HG02623 (cell line): ENCODE measurements around the gene SINHCAF.

ENCODE experiments used
- ATAC-seq: cut with Tn5 transposase; IDR thresholded peaks from one replicate; pipeline ENCODE4 v1.9.1; 2021; ENCODE audit warnings: moderate library complexity; ENCODE audit not compliant: unreplicated experiment

Gene SINHCAF

GRCh38 chr12:31337952-31338351 is 12.0 kb upstream of the SINHCAF start:
- no peak for ATAC-seq

- ATAC-seq: no peak
These were observed 5.3 kb upstream of the SINHCAF start for GRCh38 chr12:31331242-31331641.

DNA sequence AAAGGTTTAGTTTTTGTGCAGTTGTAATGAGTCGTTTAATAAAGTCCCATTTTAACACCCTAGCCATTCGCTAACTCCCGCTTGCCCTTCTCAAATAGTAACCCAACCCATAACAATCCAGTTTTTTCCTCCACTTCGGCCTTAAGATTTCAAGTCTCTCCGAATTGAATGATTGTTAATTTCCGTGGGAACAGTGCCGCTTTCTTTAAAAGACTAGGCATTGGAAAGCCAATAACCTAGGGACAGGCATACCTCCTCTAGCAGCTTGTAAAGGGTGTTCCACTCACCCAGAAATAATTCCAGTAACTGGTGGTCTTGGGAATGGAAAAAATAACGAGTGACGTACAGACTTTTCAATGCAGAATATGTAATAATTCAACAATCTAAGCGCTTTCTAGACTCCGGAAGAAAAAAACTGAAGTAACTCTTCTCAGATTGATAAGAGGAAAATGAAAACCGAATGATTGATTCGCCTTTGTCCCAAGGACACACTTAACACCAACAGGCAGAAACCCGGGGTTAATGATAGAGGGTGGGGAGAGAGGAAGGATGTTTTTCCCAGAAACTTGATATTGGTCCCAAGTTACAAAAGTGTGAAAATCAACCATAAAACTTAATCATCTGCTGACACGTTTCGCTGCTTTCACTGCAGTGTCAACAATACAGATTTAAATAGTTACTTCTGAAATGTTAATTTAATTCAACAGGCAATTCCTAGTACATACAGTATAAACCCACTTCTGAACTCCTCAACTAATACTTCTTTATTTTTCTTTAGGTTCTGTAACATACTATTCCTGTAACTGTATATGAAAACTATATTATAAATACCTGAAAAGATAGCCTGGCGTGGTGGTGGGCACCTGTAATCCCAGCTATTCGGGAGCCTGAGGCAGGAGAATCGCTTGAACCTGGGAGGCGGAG is 1.0 kb upstream of the SINHCAF start:
- no peak for ATAC-seq

GRCh38 chr12:31325524-31325875 is 450 bp downstream of the SINHCAF start:
- ATAC-seq: no peak

DNA sequence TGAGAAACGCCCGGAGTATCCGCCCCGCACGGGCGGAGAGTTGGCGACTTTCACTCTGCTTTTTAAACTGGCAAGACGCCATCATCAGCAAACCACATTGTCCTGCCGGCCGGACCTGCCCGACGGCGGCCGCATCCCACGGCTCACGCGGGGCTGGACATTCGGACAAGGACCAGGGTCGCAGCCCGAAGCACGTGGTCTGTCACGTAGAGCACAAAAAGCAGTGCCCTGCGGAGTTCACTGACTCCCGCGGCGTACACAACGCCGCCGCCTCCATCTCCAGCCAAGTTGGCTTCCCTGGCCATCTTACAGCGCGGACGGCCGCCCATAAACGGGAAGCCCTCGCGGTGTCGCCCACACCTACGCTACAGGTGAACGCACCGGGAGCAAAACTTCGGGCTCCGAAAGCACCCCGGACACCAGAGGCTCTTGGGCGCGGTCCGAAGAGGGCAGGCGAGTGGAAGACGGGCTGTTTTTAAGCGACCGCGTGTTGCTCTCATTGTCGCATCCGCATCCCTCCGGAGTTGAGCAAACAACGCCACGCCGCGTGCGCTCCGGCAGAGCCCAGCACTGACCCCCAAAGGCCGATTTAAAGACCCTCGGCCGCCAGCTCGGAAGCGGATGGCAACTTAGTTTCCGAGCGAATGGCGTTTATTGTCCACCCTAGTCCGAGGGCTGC is 966 bp downstream of the SINHCAF start:
- ATAC-seq: no peak

GRCh38 chr12:31324116-31324844 is 1.7 kb downstream of the SINHCAF start:
- ATAC-seq: peak; percentile 22

GRCh38 chr12:31323391-31324115 is 2.4 kb downstream of the SINHCAF start:
- ATAC-seq: peak; percentile 17

GRCh38 chr12:31322801-31323207 is 3.1 kb downstream of the SINHCAF start:
- ATAC-seq: no peak

DNA sequence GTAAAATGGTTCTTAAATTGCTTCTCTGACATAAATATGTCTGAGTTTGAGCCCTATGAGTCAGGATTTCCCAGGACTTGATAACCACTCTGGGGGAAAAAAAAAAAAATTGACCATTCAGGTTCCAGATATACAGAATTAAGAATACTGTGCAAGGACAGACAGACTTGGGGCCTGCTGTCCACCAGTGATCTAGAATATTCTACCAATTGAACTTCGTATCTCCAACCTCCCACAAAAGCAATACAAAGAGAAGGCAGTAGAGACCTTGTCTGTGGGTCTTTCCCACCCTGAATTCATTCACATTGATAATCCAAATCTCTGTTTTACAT is 4.1 kb downstream of the SINHCAF start:
- no peak for ATAC-seq

DNA sequence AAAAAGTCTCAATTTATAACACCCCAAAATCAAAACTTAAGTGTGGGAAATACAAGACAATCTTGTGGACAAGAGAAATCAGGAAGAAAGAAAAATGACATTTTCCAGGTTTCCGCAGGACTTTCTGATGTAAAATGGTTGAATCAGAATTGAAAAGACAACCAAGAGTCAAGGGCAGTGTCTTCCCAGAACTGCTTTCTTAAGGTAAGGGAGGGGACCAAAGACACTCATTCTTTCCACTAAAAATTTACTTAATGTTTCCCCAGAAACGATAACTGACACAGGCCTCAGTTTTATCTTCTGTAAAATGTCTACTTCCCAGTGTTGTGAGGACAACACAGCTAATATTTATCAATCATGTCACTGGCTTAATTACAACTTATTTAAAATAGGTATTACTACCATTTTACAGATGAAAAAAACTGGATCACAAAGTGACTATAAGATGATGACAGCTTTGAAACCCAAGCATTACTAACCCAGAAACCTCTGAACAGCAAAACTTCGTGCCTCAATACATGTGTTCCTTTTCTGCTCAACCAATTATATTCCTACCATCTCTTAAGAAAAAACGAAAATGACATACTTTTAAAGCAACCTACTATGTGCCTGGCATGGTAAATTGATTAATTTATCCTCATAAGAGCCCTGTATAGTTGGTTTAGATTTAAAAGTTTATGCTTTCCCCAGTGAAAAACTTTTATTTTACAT is 4.6 kb downstream of the SINHCAF start:
- no peak for ATAC-seq

DNA sequence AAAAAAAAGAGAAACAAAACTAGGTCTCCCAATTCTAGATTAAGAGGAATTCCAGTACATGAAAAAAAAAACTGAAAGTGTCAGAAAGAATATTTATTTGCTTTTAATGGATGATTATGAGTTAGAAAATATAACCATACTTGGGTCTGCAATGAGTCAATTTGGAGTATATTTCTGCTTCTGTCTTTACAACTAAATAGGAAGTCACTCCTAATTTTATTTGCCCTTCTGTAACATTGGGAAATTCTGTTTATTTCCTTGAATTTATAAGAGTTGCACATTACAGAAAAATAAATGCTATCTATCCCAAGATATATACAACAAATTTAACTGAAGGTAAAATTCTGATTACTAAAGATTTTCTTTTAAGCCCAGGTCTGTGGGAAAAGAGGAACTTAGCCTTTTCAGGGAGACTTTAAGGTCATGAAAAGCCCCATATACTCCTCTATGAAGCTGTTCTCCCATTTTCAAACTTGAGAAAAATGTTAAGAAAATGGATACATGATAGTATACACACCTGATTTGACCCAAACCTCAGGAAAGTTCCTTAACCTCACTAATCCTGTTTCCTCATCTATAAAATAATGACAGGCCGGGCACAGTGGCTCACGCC is 7.2 kb downstream of the SINHCAF start:
- ATAC-seq: no peak

GRCh38 chr12:31317471-31318395 is 8.2 kb downstream of the SINHCAF start:
- no peak for ATAC-seq

DNA sequence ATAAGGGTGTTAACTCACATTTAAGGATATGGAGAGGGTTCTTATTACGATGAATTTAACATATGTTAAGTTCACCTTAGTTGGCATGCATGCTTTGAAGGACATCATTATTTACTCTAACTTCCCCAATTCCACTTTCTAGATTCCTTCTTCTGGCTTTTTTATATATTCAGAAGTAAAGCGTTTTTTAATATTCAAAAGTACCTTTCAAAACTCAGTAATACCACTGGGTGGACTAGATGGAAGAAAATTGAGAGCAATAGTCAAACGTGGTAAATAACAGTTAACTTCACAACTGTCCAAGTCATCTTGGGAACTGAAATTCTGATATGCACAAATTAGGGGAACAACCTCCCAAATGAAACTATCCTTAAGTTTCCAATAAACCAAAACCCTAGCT is 9.1 kb downstream of the SINHCAF start:
- no peak for ATAC-seq

- no peak for ATAC-seq
These were observed 10.0 kb downstream of the SINHCAF start for GRCh38 chr12:31315784-31316465.

GRCh38 chr12:31315044-31315715 is 10.8 kb downstream of the SINHCAF start:
- no peak for ATAC-seq

DNA sequence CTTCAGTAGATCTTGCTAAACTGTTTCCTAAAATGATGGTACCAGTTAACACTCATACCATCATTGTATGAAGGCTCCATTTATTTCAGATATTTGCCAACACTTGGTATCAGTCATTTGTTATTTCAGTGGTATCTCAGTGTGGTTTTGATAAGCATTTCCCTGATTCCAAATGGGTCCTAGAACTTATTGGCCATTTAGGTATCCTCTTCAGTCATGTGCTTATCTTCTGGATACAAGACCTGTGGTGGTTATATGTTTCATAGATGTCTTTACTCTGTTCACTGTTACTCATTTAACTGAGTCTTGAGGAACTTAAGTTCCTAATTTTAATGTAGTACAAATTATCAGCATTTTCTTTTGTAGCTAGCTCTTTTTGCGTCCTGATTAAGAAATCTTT is 13.5 kb downstream of the SINHCAF start:
- no peak for ATAC-seq

DNA sequence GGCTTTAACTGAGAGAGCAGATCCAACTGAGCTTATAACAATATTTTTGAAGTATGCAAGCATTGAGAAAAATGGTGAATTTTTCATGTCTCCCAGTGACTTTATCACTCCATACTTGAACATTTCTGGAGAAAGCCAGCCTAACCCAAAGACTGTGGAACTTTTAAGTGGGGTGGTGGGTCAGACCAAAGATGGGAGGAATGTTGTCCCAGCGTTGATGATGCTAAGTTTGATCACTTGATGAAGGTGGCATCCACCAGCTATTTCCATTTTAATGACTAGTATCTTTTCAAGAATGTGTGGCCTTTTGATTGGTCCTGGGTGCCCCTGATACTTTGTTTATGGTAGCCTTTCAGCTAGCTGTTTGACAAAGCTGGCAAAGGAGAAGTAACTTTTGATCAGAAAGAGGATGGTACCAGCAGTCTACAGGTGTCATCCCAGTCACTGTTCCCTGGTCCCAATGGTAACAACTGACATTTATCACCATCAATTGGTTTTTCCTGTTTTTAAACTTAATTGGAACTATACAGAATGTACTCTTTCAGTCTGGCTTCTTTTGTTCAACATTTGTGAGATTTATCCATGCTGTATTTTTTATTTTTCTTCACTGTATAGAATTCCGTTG is 14.2 kb downstream of the SINHCAF start:
- no peak for ATAC-seq
